K562 (cell line): ENCODE data around the gene C1QTNF3. TPM values are rescaled to one million over a fixed set of nuclear protein-coding genes. Genes with fewer than 3 reads are reported as not detected.
A peak's percentile ranks its signal among the peaks of the same experiment; 100 is the strongest.

Source experiments
- BDP1 ChIP-seq: IDR thresholded peaks from 3 replicates; pipeline ENCODE4 v1.6.1; 2011; ENCODE audit not compliant: insufficient read length, insufficient read depth
- BRD4 ChIP-seq: fragments of 200-600 bp; sonication (generic); IDR thresholded peaks from 2 replicates; pipeline ENCODE4 v1.6.1; 2017; ENCODE audit warnings: inconsistent platforms
- CSDE1 ChIP-seq, 2 experiments: fragments of 450-650 bp; IDR thresholded peaks; 2 replicates each; pipeline ENCODE4 v1.6.1; 2016; ENCODE audit warnings: mild to moderate bottlenecking in 1 of 2
- CTBP1 ChIP-seq: fragments of 450-650 bp; IDR thresholded peaks from 2 replicates; pipeline ENCODE4 v1.6.1; 2016; ENCODE audit warnings: borderline replicate concordance
- FOXK2 ChIP-seq, 2 experiments: fragments of 450-650 bp; IDR thresholded peaks in 1 of 2; conservative IDR thresholded peaks in 1 of 2; 2 replicates each; pipeline ENCODE4 v1.6.1; 2016; ENCODE audit warnings: low read depth in 2 of 2, mild to moderate bottlenecking in 1 of 2
- MAX ChIP-seq: sonication (generic); formaldehyde crosslinking; IDR thresholded peaks from 2 replicates; pipeline ENCODE4 v1.9.0; 2022; ENCODE audit warnings: mild to moderate bottlenecking, missing genetic modification reagents
- MXI1 ChIP-seq: IDR thresholded peaks from 2 replicates; pipeline ENCODE4 v1.6.1; 2011; ENCODE audit warnings: low read depth, mild to moderate bottlenecking, improper control_type of control experiment, low read length
- NONO ChIP-seq, 2 experiments: fragments of 200-400 bp in 1 of 2; fragments of 450-650 bp in 1 of 2; formaldehyde crosslinking in 1 of 2; IDR thresholded peaks; 2 replicates each; pipeline ENCODE4 v1.6.1; 2017; ENCODE audit warnings: low read depth in 2 of 2, mild to moderate bottlenecking in 2 of 2, moderate library complexity in 2 of 2, low read length in 1 of 2
- SAFB ChIP-seq: fragments of 200-400 bp; formaldehyde crosslinking; IDR thresholded peaks from 2 replicates; pipeline ENCODE4 v1.6.1; 2017; ENCODE audit warnings: low read depth, low read length, borderline replicate concordance
- TARDBP ChIP-seq: fragments of 450-650 bp; IDR thresholded peaks from 2 replicates; pipeline ENCODE4 v1.6.1; 2016
- ZNF239 ChIP-seq: fragments of 250-450 bp; sonication (Bioruptor Pico); IDR thresholded peaks from 2 replicates; pipeline ENCODE4 v1.4.0; 2020; ENCODE audit warnings: mild to moderate bottlenecking
- ZNF511 ChIP-seq: sonication (generic); formaldehyde crosslinking; IDR thresholded peaks from 2 replicates; pipeline ENCODE4 v1.8.0; 2022; ENCODE audit warnings: mild to moderate bottlenecking, missing genetic modification reagents
- ZNF717 ChIP-seq: fragments of 250-450 bp; sonication (Bioruptor Pico); IDR thresholded peaks from 2 replicates; pipeline ENCODE4 v1.5.0; 2021
- polyA plus RNA-seq, 8 experiments: library from polyadenylated mRNA; depleted of rRNA in 4 of 8; stranded (reverse) in 5 of 8; unstranded in 3 of 8; fragments of >200 nt; fragmentation: Nextera tagmentation in 2 of 8; fragmentation: Illumina TruSeq in 1 of 8; extraction: Ambion mirVana in 2 of 8; extraction: Trizol in 1 of 8; gene quantifications; 2 replicates each; pipeline versions ENCODE4 v1.2.1 to v1.2.3, GENCODE V29; 2011 to 2014; ENCODE audit warnings: inconsistent platforms in 1 of 8, missing spikeins in 1 of 8
- total RNA-seq, 7 experiments: library from RNA; depleted of rRNA in 6 of 7; stranded (reverse); fragments of >200 nt in 6 of 7; fragmentation: Illumina TruSeq in 2 of 7; extraction: Trizol in 2 of 7; gene quantifications; 2 replicates each; pipeline versions ENCODE4 v1.2.1 to v1.2.3, GENCODE V29; 2011 to 2021; ENCODE audit warnings: low replicate concordance in 1 of 7
- TF ChIP-seq, protein P1 (sequence below): fragments of 450-650 bp; IDR thresholded peaks from 2 replicates; pipeline ENCODE4 v1.6.1; 2014; ENCODE audit warnings: low read depth, mild to moderate bottlenecking, moderate library complexity, borderline replicate concordance
- TF ChIP-seq, protein P2 (sequence below), 3 experiments: IDR thresholded peaks in 2 of 3; conservative IDR thresholded peaks in 1 of 3; 2 replicates each; pipeline ENCODE4 v1.5.1; 2011 to 2012; ENCODE audit warnings: low read length in 3 of 3, mild to moderate bottlenecking in 3 of 3, control low read depth in 2 of 3, improper control_type of control experiment in 1 of 3, inconsistent platforms in 1 of 3, low read depth in 1 of 3, mixed read lengths in 1 of 3, moderate library complexity in 1 of 3; ENCODE audit not compliant: insufficient read depth in 2 of 3
- TF ChIP-seq, protein P3 (sequence below): fragments of 450-650 bp; IDR thresholded peaks from 2 replicates; pipeline ENCODE4 v1.6.1; 2016; ENCODE audit warnings: low read depth, mild to moderate bottlenecking, moderate library complexity

C1QTNF3 gene
- total and polyA plus RNA-seq, 9 of the 15 experiments (the other 6 are each of a cell fraction or from before 2014, with no cell fraction given): 0.51 to 3.3 (median 2.0) TPM

DNA sequence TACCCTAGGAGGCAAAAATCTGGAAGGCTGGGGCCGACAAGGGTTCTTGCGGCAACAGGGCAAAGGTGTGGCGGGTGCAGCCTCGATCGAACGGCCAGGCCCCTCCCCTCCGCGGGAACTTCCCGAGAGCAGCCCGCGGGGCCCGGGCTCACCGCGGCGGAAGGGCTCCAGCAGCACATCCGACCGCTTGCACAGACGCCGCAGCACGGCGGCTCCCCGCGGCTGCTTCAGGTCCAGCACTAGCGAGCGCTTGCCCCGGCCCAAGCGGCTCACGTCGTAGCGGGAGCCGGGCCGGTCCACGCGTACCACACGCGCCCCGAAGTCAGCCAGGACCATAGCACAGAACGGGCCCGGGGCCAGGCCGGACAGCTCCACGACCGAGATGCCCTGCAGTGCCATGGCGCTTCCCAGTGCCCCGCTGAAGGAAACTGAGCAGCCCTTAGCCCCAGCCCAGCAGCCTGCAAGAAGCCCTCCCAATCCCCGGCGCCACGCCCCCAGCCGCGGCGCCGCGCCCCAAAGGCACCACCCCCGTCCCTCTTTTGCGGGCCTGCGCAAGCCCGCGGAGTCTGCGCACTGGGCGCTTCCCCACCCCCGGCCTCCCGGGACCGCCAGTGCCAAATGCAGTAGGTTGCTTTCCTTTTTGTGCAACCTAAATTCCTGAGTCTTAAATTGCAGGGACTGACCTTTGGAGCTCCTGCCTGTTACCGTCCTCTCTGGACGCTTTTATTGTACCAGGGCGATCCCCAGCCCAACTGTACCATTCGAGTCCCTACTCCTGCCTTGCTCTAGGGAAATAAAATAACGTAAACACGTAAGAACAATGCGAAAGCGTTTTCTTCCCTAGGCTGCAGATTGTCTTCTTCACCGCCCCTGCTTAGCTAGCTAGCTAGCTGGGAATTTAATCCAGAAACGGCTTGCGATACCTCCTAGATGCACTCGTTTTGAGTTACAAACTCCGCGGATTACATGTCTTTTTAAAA lies 35.1 kb downstream of the C1QTNF3 start, which contains the start of gene AMACR (continued):
- TF ChIP-seq, protein P1, sequence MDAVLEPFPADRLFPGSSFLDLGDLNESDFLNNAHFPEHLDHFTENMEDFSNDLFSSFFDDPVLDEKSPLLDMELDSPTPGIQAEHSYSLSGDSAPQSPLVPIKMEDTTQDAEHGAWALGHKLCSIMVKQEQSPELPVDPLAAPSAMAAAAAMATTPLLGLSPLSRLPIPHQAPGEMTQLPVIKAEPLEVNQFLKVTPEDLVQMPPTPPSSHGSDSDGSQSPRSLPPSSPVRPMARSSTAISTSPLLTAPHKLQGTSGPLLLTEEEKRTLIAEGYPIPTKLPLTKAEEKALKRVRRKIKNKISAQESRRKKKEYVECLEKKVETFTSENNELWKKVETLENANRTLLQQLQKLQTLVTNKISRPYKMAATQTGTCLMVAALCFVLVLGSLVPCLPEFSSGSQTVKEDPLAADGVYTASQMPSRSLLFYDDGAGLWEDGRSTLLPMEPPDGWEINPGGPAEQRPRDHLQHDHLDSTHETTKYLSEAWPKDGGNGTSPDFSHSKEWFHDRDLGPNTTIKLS: peak; percentile 20; the same call in 1 of the 2 replicates
- TF ChIP-seq TARDBP: no peak
- TF ChIP-seq BRD4: 0 out of 2 replicates have a peak, but pooled peaks have one; percentile 35
- no peak for TF ChIP-seq ZNF239 (CRISPR knock-in tag)
- TF ChIP-seq, protein P2, sequence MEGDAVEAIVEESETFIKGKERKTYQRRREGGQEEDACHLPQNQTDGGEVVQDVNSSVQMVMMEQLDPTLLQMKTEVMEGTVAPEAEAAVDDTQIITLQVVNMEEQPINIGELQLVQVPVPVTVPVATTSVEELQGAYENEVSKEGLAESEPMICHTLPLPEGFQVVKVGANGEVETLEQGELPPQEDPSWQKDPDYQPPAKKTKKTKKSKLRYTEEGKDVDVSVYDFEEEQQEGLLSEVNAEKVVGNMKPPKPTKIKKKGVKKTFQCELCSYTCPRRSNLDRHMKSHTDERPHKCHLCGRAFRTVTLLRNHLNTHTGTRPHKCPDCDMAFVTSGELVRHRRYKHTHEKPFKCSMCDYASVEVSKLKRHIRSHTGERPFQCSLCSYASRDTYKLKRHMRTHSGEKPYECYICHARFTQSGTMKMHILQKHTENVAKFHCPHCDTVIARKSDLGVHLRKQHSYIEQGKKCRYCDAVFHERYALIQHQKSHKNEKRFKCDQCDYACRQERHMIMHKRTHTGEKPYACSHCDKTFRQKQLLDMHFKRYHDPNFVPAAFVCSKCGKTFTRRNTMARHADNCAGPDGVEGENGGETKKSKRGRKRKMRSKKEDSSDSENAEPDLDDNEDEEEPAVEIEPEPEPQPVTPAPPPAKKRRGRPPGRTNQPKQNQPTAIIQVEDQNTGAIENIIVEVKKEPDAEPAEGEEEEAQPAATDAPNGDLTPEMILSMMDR (IDR thresholded peaks at IDR 0.05 in 2 of 3, conservative IDR thresholded peaks at IDR 0.05 in 1 of 3; ENCODE audit: insufficient read depth in 2 of 3, low read depth in 1 of 3, low read length in 3 of 3): peak in 2 of 3 experiments; percentile 15 to 28; a peak in 2 of 6 replicates
- TF ChIP-seq ZNF717 (CRISPR knock-in tag): no peak
- peak; percentile 83 for TF ChIP-seq MAX
- peak; percentile 87; the same call in 1 of the 2 replicates for TF ChIP-seq ZNF511 (CRISPR knock-in tag)
- peak; percentile 89 for TF ChIP-seq CTBP1
- peak; percentile 83 to 86; a peak in 3 of 4 replicates for TF ChIP-seq FOXK2 (conservative IDR thresholded peaks at IDR 0.05 in 1 of 2, IDR thresholded peaks at IDR 0.05 in 1 of 2; ENCODE audit: low read depth in 2 of 2)
- TF ChIP-seq, protein P3, sequence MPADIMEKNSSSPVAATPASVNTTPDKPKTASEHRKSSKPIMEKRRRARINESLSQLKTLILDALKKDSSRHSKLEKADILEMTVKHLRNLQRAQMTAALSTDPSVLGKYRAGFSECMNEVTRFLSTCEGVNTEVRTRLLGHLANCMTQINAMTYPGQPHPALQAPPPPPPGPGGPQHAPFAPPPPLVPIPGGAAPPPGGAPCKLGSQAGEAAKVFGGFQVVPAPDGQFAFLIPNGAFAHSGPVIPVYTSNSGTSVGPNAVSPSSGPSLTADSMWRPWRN: peak; percentile 62; the same call in 1 of the 2 replicates
- peak; percentile 64 to 70; a peak in 2 of 4 replicates for TF ChIP-seq NONO (IDR thresholded peaks at IDR 0.05; ENCODE audit: low read depth in 2 of 2, low read length in 1 of 2)
- TF ChIP-seq SAFB: 0 out of 2 replicates have a peak, but pooled peaks have one; percentile 45
- no peak; the same call in 1 of the 2 replicates for TF ChIP-seq MXI1
- no peak for TF ChIP-seq BDP1
- TF ChIP-seq CSDE1 (IDR thresholded peaks at IDR 0.05): 0 out of 4 replicates have a peak, but pooled peaks of 1 of the 2 experiments have one; percentile 32
